GM12874 (cell line): ENCODE data around the gene BLOC1S1.

Experiments used
- CTCF ChIP-seq: IDR thresholded peaks from 2 replicates; pipeline ENCODE4 v1.5.1; 2011; ENCODE audit warnings: low read depth, mild to moderate bottlenecking, control low read depth, low read length, moderate library complexity; ENCODE audit not compliant: insufficient read depth

BLOC1S1 gene

GRCh38 chr12:55716582-55716957, 724 bp downstream of the BLOC1S1 start:
- TF ChIP-seq CTCF, result no peak

GRCh38 chr12:55717011-55718007, 1.5 kb downstream of the BLOC1S1 start:
- TF ChIP-seq CTCF, result no peak

GRCh38 chr12:55718015-55718414, 2.2 kb downstream of the BLOC1S1 start:
- TF ChIP-seq CTCF, result no peak

- no peak for TF ChIP-seq CTCF
Observed at GRCh38 chr12:55718624-55719275, 2.9 kb downstream of the BLOC1S1 start.

- TF ChIP-seq CTCF, result no peak
Observed at GRCh38 chr12:55719371-55719770, 3.5 kb downstream of the BLOC1S1 start.

- TF ChIP-seq CTCF, result no peak
Observed at GRCh38 chr12:55720071-55720564, 4.3 kb downstream of the BLOC1S1 start, which contains the start of gene RDH5. RDH5 (plus strand) TSS chr12:55720393; CDS start chr12:55721185, 792 bp downstream.

- peak; percentile 43 for TF ChIP-seq CTCF
Observed at GRCh38 chr12:55720894-55721444, 5.1 kb downstream of the BLOC1S1 start.
